RWPE2 (cell line): ENCODE results near the gene IFI16.
"Not testable (repeated sequence)": the region's sequence is repeated elsewhere in the genome, so short reads cannot be mapped to it uniquely, and the experiment has no call there.

Source experiments
- ATAC-seq: fragments of 200-7000 bp; cut with Tn5 transposase; 3 replicates; pipeline ENCODE4 v1.9.1; 2021; ENCODE audit warnings: low read depth
- DNase-seq: peaks from one replicate; pipeline ENCODE4 v3.0.0-alpha.2; 2020; ENCODE audit warnings: low spot score
- H3K27ac ChIP-seq: fragments of 450-650 bp; 2 replicates; pipeline ENCODE4 v1.5.1; 2017; ENCODE audit warnings: mild to moderate bottlenecking; ENCODE audit not compliant: poor library complexity, severe bottlenecking
- H3K27me3 ChIP-seq: fragments of 250-450 bp; sonication (Bioruptor Pico); 2 replicates; pipeline ENCODE4 v1.5.1; 2021; ENCODE audit warnings: mild to moderate bottlenecking, moderate library complexity; ENCODE audit not compliant: insufficient read depth, poor library complexity, severe bottlenecking
- H3K36me3 ChIP-seq: fragments of 250-450 bp; sonication (Bioruptor Pico); 2 replicates; pipeline ENCODE4 v1.5.1; 2020; ENCODE audit warnings: low read depth, mild to moderate bottlenecking, moderate library complexity
- H3K4me1 ChIP-seq: fragments of 250-450 bp; sonication (Bioruptor Pico); 2 replicates; pipeline ENCODE4 v1.5.1; 2021; ENCODE audit warnings: mild to moderate bottlenecking, moderate library complexity; ENCODE audit not compliant: insufficient read depth, poor library complexity, severe bottlenecking
- H3K4me3 ChIP-seq: fragments of 250-450 bp; sonication (Bioruptor Pico); 2 replicates; pipeline ENCODE4 v1.5.1; 2021; ENCODE audit warnings: mild to moderate bottlenecking, moderate library complexity; ENCODE audit not compliant: severe bottlenecking
- H3K9me3 ChIP-seq: fragments of 250-450 bp; sonication (Bioruptor Pico); 2 replicates; pipeline ENCODE4 v1.5.1; 2021; ENCODE audit warnings: mild to moderate bottlenecking, moderate library complexity; ENCODE audit not compliant: severe bottlenecking
- TF ChIP-seq, protein P1 (sequence below): fragments of 450-650 bp; IDR thresholded peaks from one replicate; pipeline ENCODE4 v1.5.1; 2017; ENCODE audit warnings: mild to moderate bottlenecking, moderate library complexity; ENCODE audit not compliant: poor library complexity, severe bottlenecking

The IFI16 gene

GRCh38 chr1:159091607-159092031, 81.9 kb downstream of the IFI16 start:
- no peaks in the 10 kb centered on the region for H3K27me3 ChIP-seq
- peaks cover 49% of the 10 kb centered on the region for H3K4me1 ChIP-seq
- H3K36me3 ChIP-seq = no peaks in the 10 kb centered on the region
- no peaks in the 10 kb centered on the region for H3K9me3 ChIP-seq
- no peak for DNase-seq
- ATAC-seq = peak; percentile 81
- peak overlapping the region; percentile 94 for H3K27ac ChIP-seq
- H3K4me3 ChIP-seq = no peak overlapping the region
- TF ChIP-seq, protein P1, sequence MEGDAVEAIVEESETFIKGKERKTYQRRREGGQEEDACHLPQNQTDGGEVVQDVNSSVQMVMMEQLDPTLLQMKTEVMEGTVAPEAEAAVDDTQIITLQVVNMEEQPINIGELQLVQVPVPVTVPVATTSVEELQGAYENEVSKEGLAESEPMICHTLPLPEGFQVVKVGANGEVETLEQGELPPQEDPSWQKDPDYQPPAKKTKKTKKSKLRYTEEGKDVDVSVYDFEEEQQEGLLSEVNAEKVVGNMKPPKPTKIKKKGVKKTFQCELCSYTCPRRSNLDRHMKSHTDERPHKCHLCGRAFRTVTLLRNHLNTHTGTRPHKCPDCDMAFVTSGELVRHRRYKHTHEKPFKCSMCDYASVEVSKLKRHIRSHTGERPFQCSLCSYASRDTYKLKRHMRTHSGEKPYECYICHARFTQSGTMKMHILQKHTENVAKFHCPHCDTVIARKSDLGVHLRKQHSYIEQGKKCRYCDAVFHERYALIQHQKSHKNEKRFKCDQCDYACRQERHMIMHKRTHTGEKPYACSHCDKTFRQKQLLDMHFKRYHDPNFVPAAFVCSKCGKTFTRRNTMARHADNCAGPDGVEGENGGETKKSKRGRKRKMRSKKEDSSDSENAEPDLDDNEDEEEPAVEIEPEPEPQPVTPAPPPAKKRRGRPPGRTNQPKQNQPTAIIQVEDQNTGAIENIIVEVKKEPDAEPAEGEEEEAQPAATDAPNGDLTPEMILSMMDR = no peak

DNA sequence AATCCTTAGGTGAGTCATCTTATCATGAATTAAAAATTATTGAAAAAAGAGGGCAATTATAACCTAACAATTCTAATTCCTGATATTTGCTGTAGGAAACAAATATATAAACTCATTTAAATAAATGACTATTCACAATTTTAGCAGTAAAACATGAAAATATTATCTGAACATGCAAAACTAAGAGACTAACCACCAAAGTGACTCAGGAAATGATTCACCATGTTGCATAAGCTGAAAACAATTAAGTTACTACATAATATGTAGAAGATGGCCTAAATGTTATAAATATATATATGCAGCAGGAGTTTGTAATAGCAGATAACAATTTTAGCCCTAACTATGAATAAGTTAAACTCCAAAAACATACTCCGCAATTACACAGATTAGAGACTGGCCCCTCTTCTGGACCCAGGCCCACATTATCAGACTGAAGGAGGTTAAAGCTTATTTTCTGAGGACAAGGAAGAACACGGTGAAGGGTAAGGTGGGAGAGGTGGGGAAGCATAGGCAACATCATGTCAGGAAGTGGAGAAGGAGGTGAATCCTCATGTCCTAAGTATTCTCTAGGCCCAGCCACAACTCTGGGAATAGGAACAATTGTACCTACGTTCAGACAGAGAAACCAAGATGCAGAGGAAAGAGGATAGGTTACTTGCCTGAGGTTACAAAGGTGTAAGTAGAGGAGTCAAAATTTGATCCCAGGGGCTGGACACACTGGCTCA, 82.5 kb downstream of the IFI16 start:
- Histone ChIP-seq H3K4me3 (no peak overlapping the region), H3K4me1 (peaks cover 49% of the 10 kb centered on the region), H3K36me3 (no peaks in the 10 kb centered on the region), H3K9me3 (no peaks in the 10 kb centered on the region), H3K27me3 (no peaks in the 10 kb centered on the region), H3K27ac (peak overlapping the region; percentile 94)
- TF ChIP-seq, protein P1 = no peak
- DNase-seq (no peak), ATAC-seq (peak; percentile 67)

DNA sequence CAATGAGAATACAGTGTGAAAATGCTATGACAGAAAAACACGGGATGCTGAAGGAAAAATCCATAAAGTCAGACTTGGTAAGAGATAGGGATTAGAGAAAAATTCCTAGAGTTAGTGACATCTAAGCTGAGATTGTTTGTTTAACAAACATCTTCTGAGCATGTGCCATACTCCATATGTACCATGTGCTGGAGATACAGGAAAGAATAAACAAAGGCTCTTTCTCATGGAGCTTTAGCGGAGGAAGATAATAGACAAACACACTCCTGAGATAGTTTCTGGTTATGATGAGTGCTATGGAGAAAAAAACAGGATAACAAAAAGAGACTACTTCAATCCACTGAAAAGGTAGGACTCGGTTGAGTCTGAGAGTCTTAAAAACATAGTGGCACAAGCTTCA, 88.9 kb downstream of the IFI16 start:
- Histone ChIP-seq H3K9me3 (no peaks in the 10 kb centered on the region), H3K27me3 (no peaks in the 10 kb centered on the region), H3K4me3 (no peak overlapping the region), H3K27ac (no peak overlapping the region), H3K36me3 (no peaks in the 10 kb centered on the region), H3K4me1 (no peaks in the 10 kb centered on the region)
- TF ChIP-seq, protein P1 = no peak
- ATAC-seq (no peak), DNase-seq (no peak)

DNA sequence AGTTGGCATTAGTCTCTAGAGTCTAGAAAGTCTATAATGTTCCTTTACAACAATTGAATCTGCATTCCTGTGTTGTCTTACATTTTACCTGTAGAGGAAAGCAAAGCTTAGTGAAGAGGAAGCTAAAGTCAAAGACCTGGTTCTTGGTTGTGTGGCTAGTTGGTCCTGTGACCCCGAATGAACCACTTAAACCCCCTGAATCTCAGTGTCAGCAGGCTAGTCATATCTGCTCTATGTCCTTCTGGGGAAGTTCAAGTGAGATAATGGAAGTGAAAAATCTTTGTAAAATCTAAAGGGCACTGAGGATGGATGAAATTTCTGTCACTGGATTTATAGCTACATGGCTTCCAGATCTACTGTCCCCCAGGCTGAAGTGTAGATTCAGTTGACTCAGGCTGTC, 90.9 kb downstream of the IFI16 start:
- H3K27ac ChIP-seq = no peak overlapping the region
- ATAC-seq (no peak), DNase-seq (no peak)
- no peak overlapping the region for H3K4me3 ChIP-seq
- H3K27me3 ChIP-seq = no peaks in the 10 kb centered on the region
- no peaks in the 10 kb centered on the region for H3K36me3 ChIP-seq
- no peaks in the 10 kb centered on the region for H3K4me1 ChIP-seq
- H3K9me3 ChIP-seq = no peaks in the 10 kb centered on the region
- TF ChIP-seq, protein P1 = no peak

DNA sequence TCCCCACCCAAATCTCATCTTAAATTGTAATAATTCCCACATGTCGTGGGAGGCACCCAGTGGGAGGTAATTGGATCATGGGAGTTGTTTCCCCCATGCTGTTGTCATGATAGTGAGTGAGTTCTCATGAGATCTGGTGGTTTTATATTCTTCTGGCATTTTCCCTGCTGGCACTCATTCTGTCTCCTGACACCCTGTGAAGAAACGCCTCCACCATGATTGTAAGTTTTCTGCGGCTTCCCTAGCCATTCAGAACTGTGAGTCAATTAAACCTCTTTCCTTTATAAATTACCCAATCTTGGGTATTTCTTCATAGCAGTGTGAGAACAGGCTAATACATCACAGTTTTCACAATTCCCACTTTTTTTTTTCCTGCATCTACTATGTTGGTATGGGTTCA, 93.3 kb downstream of the IFI16 start:
- not testable (repeated sequence) for H3K27me3 ChIP-seq, ATAC-seq, H3K4me1 ChIP-seq, H3K36me3 ChIP-seq, H3K4me3 ChIP-seq, DNase-seq, H3K27ac ChIP-seq, H3K9me3 ChIP-seq
